HEK293 (cell line): ENCODE data around the gene ZAP70.

Experiments
- BCL11B ChIP-seq: fragments of 450-650 bp; formaldehyde crosslinking; IDR thresholded peaks from 2 replicates; pipeline ENCODE4 v1.5.1; 2016; ENCODE audit warnings: low read depth, missing biosample characterization, missing genetic modification characterization
- FEZF1 ChIP-seq: fragments of 450-650 bp; formaldehyde crosslinking; IDR thresholded peaks from 2 replicates; pipeline ENCODE4 v1.5.1; 2016; ENCODE audit warnings: missing biosample characterization, missing genetic modification characterization
- KLF16 ChIP-seq: fragments of 450-650 bp; formaldehyde crosslinking; IDR thresholded peaks from 2 replicates; pipeline ENCODE4 v1.5.1; 2017; ENCODE audit warnings: missing biosample characterization, missing genetic modification characterization
- ZNF302 ChIP-seq: fragments of 450-650 bp; formaldehyde crosslinking; IDR thresholded peaks from 2 replicates; pipeline ENCODE4 v1.5.1; 2016; ENCODE audit warnings: missing biosample characterization, missing genetic modification characterization, low read depth
- ZNF362 ChIP-seq: fragments of 450-650 bp; formaldehyde crosslinking; IDR thresholded peaks from 2 replicates; pipeline ENCODE4 v1.5.1; 2016; ENCODE audit warnings: missing biosample characterization, missing genetic modification characterization
- ZNF488 ChIP-seq: fragments of 450-650 bp; formaldehyde crosslinking; IDR thresholded peaks from 2 replicates; pipeline ENCODE4 v1.5.1; 2016; ENCODE audit warnings: missing biosample characterization, missing genetic modification characterization
- ZNF626 ChIP-seq: fragments of 450-650 bp; sonication (Bioruptor Pico); formaldehyde crosslinking; IDR thresholded peaks from 2 replicates; pipeline ENCODE4 v1.5.1; 2018; ENCODE audit warnings: missing biosample characterization, missing genetic modification characterization, inconsistent platforms
- ZNF843 ChIP-seq: fragments of 450-650 bp; formaldehyde crosslinking; IDR thresholded peaks from 2 replicates; pipeline ENCODE4 v1.5.1; 2016; ENCODE audit warnings: missing biosample characterization, missing genetic modification characterization
- TF ChIP-seq, protein P1 (sequence below): fragments of 450-650 bp; formaldehyde crosslinking; IDR thresholded peaks from 2 replicates; pipeline ENCODE4 v1.5.1; 2016; ENCODE audit warnings: missing biosample characterization, missing genetic modification characterization
- TF ChIP-seq, protein P2 (sequence below): fragments of 450-650 bp; formaldehyde crosslinking; IDR thresholded peaks from 2 replicates; pipeline ENCODE4 v1.5.1; 2016; ENCODE audit warnings: missing biosample characterization, missing genetic modification characterization

- TF ChIP-seq, protein P1, sequence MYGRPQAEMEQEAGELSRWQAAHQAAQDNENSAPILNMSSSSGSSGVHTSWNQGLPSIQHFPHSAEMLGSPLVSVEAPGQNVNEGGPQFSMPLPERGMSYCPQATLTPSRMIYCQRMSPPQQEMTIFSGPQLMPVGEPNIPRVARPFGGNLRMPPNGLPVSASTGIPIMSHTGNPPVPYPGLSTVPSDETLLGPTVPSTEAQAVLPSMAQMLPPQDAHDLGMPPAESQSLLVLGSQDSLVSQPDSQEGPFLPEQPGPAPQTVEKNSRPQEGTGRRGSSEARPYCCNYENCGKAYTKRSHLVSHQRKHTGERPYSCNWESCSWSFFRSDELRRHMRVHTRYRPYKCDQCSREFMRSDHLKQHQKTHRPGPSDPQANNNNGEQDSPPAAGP (tag by site-specific recombination), result no peak
- TF ChIP-seq, protein P2, sequence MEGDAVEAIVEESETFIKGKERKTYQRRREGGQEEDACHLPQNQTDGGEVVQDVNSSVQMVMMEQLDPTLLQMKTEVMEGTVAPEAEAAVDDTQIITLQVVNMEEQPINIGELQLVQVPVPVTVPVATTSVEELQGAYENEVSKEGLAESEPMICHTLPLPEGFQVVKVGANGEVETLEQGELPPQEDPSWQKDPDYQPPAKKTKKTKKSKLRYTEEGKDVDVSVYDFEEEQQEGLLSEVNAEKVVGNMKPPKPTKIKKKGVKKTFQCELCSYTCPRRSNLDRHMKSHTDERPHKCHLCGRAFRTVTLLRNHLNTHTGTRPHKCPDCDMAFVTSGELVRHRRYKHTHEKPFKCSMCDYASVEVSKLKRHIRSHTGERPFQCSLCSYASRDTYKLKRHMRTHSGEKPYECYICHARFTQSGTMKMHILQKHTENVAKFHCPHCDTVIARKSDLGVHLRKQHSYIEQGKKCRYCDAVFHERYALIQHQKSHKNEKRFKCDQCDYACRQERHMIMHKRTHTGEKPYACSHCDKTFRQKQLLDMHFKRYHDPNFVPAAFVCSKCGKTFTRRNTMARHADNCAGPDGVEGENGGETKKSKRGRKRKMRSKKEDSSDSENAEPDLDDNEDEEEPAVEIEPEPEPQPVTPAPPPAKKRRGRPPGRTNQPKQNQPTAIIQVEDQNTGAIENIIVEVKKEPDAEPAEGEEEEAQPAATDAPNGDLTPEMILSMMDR (tag by site-specific recombination), result no peak
- TF ChIP-seq ZNF362 (tag by site-specific recombination) (no peak), ZNF626 (tag by site-specific recombination) (no peak), ZNF488 (tag by site-specific recombination) (no peak), KLF16 (tag by site-specific recombination) (no peak), ZNF302 (no peak), FEZF1 (tag by site-specific recombination) (no peak), ZNF843 (no peak), BCL11B (tag by site-specific recombination) (no peak)
These were observed 13.1 kb downstream of the ZAP70 start for GRCh38 chr2:97726261-97727064.
